HG02798 (cell line): Measurements from ENCODE around the gene GRIK5.

Experiments
- ATAC-seq: cut with Tn5 transposase; IDR thresholded peaks from one replicate; pipeline ENCODE4 v1.9.1; 2021; ENCODE audit warnings: mild to moderate bottlenecking; ENCODE audit not compliant: unreplicated experiment, poor library complexity

Gene GRIK5

DNA sequence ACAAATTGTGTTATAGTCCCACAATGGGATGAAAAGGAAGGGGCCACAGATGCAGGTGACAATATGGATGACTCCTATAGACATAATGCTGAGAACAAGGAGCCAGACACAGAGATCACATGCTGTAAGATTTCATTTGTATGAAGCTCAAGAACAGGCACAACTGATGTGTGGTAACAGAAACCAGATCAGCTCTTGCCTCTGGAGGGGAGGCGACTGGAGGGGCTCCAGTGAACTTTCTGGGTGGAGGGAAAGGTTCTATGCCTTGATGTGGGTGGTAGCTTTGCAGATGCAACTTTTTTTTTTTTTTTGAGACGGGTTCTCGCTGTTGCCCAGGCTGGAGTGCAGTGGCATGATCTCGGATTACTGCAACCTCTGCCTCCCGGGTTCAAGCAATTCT lies 104.9 kb downstream of the GRIK5 start:
- ATAC-seq: no peak

DNA sequence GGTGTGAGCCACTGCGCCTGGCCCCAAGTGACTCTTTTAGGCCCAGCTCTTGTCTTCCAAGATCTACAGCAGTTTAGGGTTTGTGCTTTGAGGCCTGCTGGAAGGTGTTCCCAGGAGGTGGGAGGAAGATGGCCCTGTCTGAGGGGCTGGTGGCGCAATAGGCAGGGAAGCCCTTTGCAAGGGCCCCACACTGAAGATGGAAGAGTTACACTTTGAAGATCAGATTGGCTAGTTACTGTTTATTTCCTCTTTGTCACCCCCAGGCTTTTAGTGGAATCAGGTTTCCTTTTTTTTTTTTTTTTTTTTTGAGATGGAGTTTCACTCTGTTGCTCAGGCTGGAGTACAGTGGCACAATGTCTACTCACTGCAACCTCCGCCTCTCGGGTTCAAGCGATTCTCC lies 109.0 kb downstream of the GRIK5 start:
- ATAC-seq: no peak

DNA sequence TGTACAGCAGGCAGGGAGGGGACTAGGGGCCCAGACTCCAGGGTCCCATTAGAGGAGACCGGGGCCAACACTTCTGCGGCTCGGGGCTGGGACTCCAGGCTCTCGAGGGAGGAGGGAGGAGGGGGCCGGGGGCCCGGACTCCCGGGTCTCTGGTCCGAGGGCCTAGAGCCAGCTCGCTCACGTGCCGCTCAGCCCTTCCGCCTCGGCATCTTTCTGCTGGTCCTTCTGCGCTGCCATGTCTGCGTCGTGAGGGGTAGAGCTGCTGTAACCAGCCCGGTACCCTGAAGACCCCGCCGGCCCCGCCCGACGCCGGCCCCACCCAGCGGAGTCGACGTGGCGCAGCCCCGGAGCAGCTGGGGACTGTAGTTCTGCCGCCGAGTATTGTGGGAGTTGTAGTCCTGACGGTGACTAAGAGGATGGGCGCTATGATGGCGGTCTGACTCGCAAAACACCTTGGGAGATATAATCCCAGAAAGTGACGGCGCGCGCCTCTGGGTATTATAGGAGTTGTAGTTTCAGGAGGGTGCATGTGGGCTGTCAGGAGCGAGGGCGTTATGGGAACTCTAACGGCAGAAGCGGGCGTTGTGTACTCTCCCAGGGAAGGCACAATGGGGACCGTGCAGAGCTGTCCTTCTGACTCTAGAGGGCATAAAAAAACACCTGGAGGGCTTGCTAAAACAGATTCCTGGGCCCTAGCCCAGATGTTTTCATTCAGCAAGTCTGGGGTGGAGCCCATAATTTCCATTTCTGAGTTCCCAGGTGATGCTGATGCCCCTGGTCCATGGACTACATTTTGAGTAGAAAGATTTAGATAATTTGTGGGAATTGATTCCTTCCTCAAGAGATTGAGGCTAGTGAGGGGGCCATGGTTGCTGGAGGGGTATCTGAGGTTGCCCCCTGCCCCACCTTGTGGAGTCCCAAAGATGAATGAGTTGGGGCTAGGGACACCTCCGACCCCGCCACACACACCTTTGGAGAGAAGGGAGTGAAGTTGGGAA lies 110.7 kb downstream of the GRIK5 start, which contains the start of gene RABAC1:
Gene RABAC1 (minus strand): TSS at position 266 of the 998 bp plus-strand sequence. CDS start 29 bp downstream, at position 237.
- ATAC-seq: peak; percentile 87

DNA sequence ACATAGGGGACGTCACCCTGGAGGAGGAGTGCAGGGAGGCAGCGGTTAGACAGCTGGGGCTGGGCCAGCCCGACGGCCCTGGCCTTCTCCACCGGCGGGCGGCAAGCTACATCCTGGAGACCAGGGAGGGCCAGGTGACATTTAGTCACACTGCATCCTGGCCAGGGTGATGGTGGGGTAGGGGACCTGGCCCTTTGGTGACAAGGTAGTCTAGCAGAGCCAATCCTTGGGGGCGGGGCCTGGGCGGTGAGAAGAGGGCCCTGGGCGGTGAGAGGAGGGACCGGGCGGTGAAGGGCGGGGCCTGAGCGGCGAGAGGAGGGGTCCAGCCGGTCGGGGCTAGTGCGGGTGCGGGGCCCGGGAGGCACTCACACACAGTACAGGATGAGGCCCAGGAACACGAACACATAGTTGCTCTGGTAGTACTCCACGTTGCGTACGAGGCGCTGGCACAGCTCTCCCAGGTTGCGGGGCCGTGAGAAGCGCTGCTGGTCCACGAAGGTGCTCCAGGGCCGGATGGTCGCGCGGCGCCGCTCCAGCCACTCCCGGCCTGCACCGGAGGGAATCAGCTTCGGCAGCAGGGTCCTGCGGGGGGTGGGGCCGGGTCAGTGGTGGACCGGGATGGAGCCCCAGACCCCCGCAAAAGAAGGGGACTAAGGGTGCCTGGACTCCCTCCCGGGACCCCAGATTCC lies 111.5 kb downstream of the GRIK5 start:
- ATAC-seq: peak; percentile 62

DNA sequence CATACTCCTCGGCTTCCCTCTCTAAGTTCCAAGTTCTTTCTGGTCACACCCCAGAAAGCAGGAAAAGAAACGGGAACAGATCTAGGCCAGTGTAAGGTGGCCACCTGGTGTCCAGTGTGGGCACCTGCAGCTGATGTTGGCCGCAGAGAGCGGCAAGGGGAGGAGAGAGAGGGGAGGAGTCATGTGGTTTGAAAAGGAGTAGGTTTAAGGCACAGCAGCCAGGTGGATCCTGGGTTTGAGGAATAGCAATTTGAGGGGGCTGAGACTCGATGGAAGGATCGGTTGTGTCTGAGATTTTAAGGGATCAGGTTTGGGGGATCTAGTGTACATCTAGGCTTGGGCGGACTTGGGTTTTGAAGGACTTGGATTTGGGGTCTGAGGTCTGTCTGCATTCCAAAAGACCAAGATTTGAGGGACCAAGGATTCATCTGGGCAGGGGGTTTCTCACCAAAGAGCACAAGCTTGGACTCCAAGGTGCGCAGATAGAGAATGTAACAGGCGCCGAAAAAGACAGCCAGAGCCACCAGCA lies 112.1 kb downstream of the GRIK5 start:
- peak; percentile 27 for ATAC-seq

DNA sequence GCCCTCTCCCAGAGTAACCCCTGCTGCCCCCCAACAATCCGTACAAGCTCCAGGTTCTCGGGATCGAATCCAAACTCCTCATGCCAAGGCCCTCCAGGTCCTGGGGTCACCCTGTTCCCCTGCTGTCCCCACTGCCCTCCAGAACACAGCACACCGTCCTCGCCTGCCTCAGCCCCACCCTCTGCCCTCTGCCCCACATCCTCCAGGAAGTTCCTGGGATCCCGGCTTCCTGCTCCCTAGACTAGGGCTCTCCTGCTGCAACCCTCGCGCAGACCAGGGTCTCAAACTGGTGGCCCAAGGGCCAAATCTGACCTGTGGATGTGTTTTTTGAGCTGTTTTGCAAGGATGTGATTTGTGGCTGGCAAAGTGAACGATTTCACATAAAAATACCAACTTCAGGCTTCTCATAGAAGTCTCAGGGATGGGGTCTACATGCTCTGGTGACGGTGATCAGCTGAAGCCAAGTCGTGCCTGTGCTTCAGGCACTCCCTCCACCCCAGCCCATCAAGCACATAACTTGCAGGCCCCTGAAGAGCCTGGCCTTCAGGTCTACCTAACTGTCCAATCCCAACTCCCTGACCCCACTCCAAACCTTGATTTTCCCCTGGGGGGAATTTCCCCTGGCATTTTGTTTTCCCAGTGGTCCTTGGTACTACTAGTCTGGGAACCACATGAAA lies 112.7 kb downstream of the GRIK5 start:
- no peak for ATAC-seq

DNA sequence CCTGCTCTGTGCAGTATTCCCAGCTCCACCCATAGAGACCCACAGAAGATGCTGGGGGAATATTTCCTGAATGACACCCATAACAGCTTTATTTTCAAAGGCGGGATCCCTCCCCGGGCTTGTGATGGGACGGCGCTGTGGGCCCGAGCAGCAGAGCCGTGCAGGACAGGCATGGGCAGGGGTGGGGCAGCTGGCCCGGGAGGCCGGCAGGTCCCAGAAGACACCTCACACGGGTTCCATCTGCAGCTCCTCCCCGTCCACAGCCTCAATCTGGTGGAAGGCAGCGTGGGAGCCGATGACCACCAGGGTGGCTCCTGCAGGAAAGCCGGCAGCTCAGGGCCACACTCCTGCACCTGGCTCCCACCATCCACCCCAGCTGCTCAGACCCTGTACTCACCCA lies 113.4 kb downstream of the GRIK5 start:
- ATAC-seq: no peak

DNA sequence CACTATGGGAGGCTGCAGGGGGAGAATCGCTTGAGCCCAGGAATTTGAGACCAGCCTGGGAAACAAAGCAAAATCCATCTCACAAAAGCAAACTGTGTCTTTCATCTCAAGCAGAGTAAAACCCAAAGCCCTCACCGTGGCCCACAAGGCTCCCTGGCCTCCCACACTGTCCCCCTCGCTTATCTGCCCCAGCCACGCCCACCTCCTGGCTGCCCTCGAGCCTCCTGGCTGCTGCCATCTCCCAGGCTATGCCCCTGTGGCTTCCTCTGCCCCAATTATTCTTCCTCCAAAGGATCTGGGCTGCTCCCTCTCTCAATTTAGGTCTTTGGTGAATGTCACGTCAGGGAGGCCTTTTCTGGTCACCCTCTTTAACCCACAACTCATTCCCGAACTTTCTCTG lies 114.5 kb downstream of the GRIK5 start:
- ATAC-seq: no peak

DNA sequence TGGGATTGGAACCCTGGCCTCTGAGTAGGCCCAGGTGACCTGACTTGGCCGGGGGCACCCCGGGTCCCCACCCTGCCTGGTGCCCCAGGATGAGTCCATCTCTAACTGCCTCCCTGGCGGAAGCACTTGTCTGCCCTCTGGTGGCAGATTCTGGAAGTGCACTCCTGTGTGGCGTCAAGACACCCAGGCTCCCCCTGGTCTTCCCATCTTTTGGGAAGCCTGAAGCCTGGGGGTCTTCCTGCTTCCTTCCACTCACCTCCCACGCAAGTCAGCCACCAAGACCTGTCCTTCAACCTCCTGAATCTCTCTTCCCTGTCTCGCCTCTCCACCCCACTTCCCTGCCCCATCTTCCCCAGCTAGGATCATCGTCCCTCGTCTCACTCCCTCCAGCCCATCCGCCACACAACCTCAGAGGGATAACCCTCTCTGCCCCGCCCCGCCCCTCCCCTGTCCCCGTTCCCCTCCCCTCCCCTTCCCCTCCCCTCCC lies 118.3 kb downstream of the GRIK5 start:
- no peak for ATAC-seq
